T-helper 22 cell (primary cell): ENCODE results near the gene ATP2B2.

Experiments
- DNase-seq: peaks from one replicate; pipeline ENCODE4 v3.0.0-alpha.2; 2020; ENCODE audit warnings: low read depth

The ATP2B2 gene

DNA sequence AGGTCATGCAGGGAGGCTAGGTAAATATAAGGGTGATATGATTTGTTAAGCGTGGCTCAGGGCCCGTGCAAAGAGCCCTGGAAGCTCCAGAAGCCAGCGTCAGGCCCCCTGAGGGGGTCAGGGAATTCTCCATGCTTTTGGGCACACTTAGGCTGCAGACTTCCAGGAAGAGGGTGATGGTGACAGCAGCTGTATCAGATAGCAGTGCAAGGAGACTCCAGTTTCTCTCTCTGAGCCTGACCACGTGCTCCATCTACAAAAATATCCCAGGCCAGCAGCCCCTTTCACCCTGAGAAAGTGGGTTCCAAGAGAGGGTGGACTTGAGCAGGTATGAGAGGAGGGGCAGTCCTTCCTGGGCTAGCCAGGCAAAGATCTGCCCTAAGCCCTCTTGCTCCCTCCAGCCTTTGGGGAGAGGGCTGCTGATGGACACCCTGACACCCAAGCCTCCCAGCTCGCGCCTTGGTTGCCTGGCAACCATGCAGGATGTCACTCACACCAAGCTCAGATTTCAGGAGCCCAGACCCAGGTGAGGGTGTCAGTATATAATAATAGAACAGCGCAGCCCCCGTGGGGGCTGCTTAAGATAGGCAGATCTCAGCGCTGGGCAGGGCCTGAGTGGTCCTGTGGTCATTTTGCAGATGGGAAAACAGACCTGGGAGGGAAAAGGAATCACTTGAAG is 35.8 kb downstream of the ATP2B2 start:
- DNase-seq: no peak

DNA sequence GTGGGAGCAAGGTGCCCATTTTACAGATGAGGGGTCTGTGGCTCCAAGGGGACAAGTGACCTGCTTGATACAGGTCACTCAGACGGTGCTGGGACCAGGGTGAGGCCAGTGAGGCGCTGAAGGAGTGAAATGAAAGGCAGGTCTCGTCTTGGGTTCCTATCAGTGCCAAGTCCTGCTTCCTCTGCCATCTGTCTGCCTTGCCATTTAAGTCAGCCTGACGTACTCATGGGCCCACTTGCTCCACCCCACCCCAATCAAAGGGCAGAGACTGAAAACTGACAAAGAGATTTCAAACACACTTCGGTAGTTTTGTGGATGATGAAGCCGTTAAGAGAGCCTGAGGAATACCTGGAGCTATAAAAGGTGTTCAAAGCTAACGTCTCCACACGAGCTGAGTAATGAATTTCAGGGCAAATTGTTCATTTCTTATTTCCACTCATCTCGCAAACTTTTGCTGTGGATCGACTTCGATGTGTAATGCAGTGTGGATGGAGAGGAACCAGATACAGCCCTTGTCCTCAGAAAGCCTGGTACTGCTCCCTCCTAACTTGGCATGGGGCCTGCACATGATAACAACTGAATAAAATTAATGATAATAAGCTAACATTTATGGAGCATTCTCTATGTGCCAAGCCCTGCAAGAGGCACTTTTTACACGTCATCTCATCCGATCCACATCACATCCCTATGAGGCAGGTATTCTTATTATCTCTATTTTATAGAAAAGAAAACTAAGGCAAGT is 36.6 kb downstream of the ATP2B2 start:
- no peak for DNase-seq

DNA sequence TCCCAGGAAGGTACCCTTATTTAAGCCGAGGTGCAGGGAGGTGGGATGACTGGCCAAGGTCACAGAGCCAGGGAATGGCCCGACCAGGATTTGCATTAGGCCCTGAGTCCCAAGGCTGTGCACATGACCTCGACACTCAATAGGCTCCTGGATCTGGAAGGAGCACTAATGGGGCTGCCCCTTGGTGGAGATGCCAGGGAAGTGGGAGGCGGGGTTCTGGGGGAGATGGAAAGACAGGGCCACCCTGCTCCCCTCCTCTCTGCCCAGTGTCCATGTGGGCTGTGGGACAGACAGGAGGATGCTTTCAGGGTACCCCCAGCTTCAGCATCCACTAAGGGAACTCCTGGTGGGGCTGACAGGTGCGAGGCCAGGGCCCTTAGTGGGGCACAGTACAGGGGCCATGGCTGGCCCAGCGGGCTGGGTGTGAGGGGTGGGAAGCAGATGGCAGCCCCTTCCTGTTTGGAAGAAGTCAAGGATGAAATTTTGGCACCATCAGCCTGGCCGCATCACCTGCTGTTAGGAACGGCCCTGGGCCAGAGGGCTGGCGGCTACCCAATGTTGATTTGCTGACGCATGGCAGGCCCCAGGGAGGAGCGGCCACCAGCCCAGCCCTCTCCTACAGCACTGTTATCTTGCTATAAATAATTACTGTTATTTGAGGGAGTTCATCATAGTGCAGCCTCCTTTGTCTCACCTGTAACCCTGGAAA is 37.3 kb downstream of the ATP2B2 start:
- DNase-seq: no peak

DNA sequence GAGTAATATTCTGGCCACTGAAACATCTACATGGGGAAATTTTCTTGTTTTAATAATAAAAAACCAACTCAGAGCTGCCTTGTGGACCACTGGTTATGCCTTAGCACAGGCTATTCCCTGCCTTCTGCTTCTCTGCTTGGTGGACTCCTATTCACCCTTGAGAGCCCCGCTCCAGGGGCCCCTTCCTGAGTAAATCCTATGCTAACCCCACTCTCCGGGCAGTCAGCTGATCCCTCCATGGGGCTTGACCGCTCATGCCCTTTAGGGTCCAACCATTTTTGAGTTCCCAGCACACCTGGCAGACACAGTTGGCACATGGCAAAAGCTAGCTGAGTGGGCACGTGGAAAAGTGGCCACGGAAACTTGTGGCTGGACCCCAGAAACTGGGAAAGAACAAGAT is 38.2 kb downstream of the ATP2B2 start:
- DNase-seq: no peak

DNA sequence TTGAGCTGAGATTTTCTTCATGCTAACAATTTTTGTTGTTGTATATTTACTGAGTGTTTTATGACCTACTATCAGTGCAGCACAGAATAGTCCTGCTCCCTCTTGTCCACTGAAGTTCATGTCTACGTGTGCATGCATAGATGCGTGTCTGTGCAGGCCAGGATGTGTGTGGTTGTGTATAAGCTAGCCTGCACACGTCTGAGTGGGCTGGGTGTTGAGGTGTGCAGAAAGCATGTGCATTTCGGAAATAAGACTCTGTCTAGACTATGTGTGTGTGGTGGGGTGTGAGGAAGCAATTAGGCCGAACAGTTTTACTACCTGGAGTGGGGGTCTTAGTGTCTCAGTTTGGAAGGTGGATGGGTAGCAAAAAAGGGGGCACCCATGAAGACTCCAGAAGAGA is 39.2 kb downstream of the ATP2B2 start:
- no peak for DNase-seq

DNA sequence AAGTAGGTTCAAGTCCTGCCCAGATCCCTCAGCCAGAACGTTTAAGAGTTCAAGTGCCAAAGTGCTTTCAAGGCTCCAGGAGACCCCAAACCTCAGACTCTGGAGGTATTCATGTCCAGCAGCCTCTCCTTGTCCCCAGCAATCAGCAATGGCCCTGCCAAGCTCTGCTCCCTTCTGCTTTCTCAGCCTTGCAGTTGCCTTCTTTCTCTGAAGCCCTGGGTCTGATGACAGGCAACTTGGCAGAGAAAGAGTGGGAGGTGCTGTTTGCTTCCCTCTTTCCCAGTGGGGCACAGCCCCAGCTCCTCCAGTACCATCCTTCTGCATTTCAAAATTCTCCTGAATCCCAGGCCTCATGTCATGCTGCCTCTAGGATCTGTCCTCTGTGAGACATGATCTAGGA is 40.2 kb downstream of the ATP2B2 start:
- DNase-seq: no peak

DNA sequence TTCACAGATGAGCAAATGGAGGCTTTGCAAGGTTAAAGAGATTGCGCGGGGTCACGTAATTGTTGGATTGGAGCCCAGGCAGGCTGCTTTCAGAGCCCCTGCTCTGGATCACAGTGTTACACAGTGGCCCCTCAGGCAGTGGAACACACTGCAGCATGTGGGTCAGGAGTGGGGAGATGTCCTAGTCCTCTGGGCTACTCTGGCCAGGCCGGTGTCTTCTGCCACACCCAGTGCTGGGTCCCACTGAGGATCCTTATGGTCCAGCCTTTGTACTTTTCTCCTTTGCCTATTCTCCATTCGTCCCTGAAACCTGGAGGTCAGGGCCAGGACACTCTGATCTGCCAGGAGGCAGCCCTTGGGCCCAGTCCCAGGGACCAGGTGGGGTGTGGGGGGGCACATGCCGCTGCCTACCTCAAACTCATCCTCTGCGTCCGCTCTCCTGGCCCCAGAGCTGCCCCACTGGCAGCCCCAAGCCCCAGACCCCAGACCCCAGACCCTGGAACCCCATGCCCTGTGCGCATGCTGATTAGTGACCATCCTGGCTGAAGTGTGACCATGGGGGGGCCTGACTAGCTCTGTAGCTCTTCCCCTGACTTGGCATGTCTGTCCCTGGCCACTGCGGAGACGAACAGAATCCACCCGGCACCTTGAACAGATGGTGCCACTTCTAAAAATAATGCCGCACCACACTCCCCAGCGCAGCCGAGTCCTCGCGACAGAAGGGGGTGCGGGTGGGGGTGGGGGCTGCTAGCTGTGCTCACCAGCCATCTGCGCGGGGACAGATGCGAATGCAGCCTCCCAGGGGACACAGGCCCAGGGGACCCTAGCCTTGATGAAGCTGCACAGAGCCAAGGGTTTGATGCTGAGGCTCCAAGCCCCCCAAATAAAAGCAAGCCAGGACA is 41.6 kb downstream of the ATP2B2 start:
- no peak for DNase-seq

DNA sequence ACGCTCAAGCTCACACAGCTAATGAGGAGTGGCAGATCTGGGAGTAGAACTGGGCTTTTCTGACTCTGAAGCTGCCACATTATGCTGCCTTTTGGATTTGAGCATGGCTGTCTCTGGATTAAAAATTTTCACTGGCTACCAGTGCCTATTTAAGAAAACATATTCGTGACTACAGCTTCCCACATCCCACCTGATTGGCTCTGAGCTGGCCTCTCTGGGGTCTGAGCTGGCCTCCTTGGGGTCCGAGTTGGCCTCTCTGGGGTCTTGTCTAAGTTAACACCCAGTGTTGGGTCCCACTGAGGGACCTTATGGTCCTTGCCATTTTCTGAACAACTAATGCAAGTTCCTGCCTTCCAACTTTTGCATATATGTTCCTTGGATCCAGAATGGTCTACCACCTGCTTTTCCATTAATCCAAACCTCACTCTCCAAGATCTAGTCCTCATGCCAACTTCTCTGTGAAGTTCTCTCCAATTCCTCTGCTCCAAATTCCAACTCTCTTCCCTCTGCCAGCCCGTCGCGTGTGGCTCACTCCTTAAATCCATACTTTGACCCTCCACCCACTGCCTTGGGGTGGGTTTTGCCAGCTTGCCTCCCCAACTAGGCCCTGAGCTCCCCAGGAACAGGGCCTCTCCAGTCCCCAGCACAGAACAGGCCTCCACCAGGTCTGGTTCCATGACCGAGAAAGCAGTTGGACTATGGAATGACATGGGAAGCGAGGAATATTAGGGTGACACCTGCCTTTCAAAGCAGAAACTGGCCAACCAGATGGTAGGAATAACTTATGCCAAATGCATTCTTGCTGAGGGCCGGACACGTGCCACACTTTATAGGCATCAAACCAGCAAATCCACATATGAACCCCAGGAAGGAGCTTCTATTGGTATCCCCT is 42.5 kb downstream of the ATP2B2 start:
- DNase-seq: no peak

DNA sequence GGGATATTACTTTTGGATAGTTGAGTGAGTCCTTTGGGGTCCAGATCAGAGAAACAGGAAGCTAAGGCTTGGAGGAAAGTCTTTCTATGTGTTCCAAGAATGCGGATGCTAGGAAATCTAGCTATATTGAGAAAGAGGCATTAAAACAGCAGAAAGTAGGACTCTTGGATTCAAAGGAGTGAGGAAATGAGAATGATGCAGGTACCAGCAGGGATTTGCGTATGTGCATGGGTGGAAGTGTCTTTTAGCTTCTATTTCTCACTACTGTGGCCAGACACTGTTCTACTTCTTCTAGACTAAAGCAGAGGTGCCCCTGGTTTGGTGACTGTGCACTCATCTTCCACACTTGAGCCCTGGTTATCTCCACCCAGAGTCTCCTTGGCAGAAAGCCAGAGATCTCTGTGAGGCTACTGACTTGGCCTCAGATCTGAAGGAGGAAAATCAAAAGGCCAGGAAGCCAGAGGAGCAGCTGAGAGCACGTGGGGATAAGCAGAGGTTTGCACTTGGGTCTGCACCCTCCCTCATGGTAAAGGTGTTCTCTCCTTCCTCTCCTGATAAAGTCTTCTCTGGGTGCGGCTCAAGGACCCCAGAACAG is 44.3 kb downstream of the ATP2B2 start:
- DNase-seq: no peak

DNA sequence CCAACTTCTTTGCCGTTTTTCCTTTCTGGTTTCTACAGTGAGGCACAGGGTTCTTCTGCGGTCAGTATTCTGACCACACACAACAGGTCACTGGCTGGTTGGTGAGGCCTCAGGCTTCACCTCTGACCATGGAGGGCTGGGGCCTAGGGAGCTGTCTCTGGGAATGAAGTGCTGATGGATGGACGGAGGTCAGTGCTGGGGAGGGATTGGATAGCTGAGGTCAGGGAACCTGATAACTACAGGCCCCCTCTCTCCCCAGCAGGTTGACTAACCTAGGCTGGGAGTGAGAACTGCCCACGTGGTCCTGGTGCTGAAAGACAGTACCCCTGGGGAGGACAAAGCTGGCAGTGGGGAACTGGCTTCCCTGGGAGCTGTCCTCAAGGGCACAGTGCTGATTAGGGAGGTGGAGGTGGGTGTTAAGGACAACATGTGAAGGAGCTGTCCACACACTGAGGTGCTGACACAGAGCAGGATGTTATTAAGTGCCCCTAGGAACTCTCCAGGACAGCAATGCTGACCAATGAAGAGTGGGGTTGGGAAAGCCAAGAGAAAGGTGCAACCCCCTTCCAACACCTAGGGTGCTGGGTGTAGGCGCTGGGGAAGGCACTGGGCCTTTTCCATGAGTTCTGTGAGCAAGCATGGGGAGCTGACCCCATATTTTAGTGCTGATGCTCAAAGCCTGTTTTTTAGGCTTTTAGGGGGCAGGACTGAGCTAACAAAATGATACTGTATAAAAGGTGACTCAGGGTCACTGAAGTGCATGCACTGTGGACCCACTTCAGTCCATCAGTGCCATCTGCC is 45.2 kb downstream of the ATP2B2 start:
- DNase-seq: peak; percentile 12

DNA sequence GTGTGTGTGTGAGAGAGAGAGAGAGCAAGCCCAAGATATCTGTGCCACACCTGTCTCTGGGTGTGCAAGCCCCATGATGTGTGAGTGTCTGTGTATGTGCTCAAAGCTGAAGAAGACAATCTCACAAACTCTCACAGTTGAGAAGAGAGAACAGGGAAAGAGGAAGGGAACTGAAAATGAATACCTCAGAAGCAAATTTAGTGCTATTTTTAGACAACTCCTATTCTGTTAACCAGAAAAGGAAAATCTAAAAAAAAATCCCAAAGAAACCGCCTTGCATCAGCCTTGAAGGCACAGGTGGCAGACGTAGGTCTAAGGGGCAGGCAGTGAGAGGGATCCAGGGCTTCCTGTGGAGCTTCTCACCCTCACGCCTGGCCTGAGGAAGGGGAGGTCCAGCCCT is 47.8 kb downstream of the ATP2B2 start:
- no peak for DNase-seq

DNA sequence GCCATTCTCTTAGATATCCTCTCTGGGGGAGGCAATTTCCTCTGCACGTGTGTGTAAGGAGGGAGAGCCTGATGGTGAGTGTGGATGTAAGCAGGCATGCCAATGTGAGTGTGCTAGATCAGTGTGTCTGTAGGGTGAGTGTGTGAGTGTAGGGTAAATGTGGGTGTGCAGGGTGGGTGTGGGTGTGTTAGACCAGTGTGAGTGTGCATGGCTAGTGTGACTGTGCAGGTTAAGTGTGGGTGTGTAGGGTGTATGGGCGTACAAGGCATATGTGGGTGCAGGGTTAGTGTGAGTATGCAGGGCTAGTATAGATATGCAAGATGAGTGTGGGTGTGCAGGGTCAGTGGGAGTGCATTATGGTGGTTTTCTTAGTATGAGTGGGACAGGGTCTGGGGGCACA is 48.4 kb downstream of the ATP2B2 start:
- DNase-seq: no peak

DNA sequence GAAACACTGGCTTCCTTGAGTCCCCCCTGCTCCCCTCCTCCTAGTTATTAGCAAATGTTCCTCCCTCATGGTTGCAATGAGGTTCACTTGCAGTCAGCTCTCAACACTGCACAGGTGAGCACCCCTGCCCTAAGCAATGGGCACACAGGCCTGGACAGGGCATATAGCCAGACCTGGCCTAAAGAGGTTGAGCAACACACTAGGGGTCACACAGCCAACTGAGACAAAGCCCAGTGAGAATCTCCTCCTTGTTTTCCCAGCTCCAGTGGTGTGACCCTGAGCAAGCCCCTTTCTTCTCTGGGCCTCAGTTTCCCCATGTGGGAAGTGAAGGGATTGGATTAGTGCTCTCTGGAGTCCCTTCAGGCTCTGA is 49.9 kb downstream of the ATP2B2 start:
- no peak for DNase-seq

DNA sequence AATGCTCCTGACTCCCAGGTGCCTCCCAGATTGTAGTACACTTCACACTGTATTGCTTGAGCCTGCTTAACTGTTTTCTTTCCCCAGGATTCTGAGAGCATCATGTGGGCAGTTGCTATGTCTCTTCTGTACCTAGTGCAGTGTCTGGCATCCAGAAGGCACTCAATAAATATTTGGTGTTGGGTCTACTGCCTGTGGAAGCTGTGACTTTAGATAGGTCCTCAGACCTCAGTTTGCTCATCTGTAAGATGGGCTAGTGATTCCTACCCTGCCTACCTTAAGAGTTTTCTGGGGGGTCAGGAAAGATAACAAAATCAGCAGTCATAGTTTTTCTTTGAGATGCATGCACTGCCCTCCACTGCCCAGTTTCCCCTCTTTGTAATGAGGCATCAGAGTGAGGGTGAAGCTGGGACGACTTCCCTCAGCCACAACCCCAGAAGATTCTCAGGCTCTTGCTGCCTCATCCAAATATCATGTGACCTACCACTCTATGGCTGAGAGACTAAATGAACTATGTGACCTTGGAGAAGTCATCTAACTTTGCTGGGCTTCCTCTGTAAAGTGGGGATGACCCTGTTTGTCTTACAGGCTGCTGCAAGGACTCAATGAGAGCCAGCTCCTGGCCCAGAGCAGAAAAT is 50.4 kb downstream of the ATP2B2 start:
- no peak for DNase-seq

DNA sequence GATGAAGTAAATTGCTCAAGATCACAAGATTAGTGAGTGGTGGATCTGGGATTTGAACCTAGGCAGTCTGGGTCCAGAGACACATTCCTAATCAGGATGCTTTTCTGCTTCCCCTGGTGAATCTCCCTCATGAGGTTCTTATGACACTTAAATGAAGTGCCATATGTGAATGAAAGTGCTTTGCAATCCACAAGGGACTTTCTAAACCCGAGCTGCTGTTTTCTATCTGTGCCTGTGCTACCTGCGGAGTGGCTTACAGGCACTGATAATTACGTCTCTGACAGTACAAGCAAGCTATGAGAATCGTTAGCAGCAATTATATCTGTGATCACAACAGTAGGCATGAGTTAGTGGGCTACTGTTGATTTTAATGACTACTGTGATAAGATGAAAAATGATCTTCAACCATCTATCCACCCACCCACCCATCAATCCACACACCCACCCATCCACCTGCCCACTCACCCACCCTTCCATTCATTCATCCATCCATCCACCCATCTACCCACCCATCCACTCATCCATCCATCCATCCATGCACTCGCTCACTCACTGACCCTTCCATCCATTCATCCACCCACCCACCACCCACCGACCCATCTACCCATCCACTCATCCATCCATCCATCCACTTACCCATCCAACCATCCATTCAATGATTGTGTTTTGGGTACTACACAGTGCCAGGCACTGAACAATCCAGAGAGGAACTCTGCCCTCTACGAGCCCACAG is 51.8 kb downstream of the ATP2B2 start:
- no peak for DNase-seq

DNA sequence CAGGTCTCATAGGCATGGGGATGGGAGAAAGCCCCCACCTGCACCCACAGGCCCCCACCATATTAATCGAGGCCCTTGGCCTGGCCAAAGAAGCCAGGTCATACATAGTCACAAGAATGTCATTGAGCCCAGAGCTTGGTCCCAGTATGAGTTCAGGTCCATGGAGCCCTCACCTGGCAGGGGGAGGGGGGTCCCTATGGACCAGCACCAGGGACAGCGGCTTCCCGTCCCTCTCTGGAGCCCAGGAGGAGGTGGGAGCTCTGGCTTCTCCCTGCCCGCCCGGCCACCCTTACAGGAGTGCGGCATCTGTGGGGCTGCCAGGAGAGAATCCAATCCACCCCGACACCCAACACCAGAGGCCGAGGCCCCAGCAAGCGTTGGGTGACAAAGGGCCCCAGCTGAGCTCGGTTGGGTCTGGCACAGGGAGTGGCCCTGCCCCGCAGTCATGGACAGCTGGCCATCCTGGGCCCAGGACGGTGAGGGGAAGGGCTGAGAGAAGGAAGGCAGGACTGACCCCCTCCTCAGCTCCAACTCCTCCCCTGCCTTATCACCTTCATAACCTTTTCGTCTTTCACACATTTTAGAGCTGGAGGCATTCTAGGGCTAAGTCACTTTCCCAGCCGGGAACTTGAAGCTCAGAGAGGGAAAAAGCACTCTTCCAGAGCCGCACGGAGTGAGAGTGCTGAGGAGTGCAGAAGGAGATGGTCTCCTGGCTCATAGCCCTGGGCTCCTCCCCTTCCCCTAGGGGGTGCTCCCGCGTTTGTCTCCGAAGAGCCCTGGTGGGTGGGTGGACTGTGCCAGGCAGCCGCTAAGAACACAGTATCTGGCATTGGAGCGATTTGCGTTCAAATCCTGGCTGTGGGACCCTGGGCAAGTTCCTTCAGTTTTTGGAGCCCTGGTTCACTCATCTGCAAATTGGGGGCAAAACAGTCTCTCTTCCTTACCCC is 54.6 kb downstream of the ATP2B2 start:
- no peak for DNase-seq

DNA sequence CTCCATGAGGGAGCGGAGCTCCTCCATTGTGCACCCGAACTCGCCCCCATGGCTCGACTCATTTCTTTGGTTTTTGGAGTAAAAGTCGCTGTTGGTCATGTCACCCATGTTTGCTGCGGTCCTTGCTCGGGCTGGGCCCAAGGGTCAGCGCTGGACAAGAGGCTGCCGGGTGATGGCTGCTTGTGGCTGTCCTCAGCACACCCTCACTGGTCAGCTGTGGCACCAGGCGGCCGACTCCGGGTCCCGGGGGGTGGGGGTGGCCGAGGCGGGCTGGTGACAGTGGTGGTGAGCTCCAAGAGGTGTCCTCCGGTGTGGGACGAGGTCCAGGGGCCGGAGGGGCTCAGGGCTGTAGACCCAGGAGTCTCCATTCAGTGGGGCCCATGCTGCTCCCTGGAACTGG is 56.0 kb downstream of the ATP2B2 start:
- DNase-seq: no peak

DNA sequence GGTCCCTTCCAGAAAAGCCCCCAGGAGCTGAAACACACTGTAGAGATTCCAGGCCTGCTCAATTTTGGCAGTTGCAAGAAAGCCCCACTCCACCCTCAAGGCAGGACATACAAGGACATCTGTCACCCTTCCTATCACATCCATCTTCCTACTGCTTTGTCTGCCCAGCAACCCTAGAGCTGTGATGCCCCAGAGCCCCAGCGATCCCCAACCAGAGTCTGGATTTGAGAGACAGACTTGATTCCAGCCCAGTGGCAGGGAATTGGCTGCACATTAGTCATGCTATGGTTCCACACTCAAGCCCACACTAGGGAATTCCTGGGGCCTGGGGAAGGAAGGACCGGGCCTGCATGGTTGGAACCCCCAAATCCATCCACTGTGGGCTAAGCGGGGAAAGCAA is 56.8 kb downstream of the ATP2B2 start:
- DNase-seq: no peak
